Ishikawa (cell line): ENCODE data around the gene C2CD4B.

ENCODE experiments used
- CEBPB ChIP-seq: IDR thresholded peaks from 2 replicates; pipeline ENCODE4 v1.6.1; 2012
- CREB1 ChIP-seq: IDR thresholded peaks from 2 replicates; pipeline ENCODE4 v1.6.1; 2012; ENCODE audit warnings: low read depth
- EGR1 ChIP-seq: IDR thresholded peaks from 2 replicates; pipeline ENCODE4 v1.6.1; 2012
- EP300 ChIP-seq: IDR thresholded peaks from 2 replicates; pipeline ENCODE4 v1.6.1; 2012; ENCODE audit warnings: borderline replicate concordance
- FOXM1 ChIP-seq: IDR thresholded peaks from 2 replicates; pipeline ENCODE4 v1.6.1; 2012; ENCODE audit warnings: low read depth, borderline replicate concordance
- MAX ChIP-seq: IDR thresholded peaks from 2 replicates; pipeline ENCODE4 v1.6.1; 2012
- NFIC ChIP-seq: IDR thresholded peaks from 2 replicates; pipeline ENCODE4 v1.6.1; 2012
- RAD21 ChIP-seq: IDR thresholded peaks from 2 replicates; pipeline ENCODE4 v1.6.1; 2012; ENCODE audit warnings: low read depth
- TAF1 ChIP-seq: IDR thresholded peaks from 2 replicates; pipeline ENCODE4 v1.6.1; 2012; ENCODE audit warnings: low read depth, mild to moderate bottlenecking
- TCF12 ChIP-seq: IDR thresholded peaks from 2 replicates; pipeline ENCODE4 v1.6.1; 2012; ENCODE audit warnings: low read depth
- TEAD4 ChIP-seq: IDR thresholded peaks from 2 replicates; pipeline ENCODE4 v1.6.1; 2012
- YY1 ChIP-seq: IDR thresholded peaks from 2 replicates; pipeline ENCODE4 v1.6.1; 2012; ENCODE audit warnings: low read depth
- ZBTB7A ChIP-seq: IDR thresholded peaks from 2 replicates; pipeline ENCODE4 v1.6.1; 2012; ENCODE audit warnings: low read depth
- TF ChIP-seq, protein P1 (sequence below): IDR thresholded peaks from 2 replicates; pipeline ENCODE4 v1.6.1; 2012; ENCODE audit warnings: low read depth, mild to moderate bottlenecking
- TF ChIP-seq, protein P2 (sequence below): IDR thresholded peaks from 2 replicates; pipeline ENCODE4 v1.6.1; 2012

The C2CD4B gene

DNA sequence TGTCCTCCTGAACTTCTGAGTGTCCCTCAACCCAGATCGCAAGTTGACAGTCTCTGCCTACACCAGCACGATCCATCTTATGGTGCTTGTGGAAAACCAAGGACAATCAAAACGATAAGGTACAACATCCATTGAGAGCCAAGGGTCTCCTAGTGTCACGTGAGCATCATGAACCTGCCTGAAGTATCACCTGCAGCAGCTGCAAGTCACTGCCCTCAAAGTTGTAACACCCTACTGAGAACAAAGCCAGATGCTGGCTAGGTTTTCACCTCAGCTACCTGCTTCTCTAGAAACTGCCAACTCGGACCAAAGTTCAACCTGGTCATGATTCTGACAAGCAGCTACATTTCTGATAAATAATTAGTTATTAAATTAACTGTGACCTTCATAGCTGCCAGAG is 17.5 kb downstream of the C2CD4B start:
- TF ChIP-seq, protein P1, sequence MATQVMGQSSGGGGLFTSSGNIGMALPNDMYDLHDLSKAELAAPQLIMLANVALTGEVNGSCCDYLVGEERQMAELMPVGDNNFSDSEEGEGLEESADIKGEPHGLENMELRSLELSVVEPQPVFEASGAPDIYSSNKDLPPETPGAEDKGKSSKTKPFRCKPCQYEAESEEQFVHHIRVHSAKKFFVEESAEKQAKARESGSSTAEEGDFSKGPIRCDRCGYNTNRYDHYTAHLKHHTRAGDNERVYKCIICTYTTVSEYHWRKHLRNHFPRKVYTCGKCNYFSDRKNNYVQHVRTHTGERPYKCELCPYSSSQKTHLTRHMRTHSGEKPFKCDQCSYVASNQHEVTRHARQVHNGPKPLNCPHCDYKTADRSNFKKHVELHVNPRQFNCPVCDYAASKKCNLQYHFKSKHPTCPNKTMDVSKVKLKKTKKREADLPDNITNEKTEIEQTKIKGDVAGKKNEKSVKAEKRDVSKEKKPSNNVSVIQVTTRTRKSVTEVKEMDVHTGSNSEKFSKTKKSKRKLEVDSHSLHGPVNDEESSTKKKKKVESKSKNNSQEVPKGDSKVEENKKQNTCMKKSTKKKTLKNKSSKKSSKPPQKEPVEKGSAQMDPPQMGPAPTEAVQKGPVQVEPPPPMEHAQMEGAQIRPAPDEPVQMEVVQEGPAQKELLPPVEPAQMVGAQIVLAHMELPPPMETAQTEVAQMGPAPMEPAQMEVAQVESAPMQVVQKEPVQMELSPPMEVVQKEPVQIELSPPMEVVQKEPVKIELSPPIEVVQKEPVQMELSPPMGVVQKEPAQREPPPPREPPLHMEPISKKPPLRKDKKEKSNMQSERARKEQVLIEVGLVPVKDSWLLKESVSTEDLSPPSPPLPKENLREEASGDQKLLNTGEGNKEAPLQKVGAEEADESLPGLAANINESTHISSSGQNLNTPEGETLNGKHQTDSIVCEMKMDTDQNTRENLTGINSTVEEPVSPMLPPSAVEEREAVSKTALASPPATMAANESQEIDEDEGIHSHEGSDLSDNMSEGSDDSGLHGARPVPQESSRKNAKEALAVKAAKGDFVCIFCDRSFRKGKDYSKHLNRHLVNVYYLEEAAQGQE, result no peak
- TF ChIP-seq, protein P2, sequence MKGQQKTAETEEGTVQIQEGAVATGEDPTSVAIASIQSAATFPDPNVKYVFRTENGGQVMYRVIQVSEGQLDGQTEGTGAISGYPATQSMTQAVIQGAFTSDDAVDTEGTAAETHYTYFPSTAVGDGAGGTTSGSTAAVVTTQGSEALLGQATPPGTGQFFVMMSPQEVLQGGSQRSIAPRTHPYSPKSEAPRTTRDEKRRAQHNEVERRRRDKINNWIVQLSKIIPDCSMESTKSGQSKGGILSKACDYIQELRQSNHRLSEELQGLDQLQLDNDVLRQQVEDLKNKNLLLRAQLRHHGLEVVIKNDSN, result no peak
- no peak for TF ChIP-seq TEAD4

DNA sequence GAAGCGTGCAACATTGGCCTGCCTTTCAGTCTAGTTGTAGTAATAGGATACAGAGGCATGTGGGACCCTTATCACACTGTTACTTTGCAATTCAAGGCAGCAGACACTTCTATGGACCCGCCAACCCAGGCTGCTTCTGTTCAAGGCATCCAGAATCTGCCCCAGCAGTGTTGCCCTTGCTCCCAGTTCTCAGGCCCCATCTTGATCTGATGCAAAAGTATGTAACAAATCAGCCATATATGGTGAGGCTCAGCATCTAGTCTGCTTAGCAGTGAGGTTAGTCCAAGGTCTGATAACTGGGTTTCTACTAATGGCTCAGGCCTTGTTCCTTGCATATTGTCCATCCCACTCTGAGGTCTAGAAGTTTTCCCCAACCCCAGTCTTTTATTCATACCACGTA is 17.9 kb downstream of the C2CD4B start:
- TF ChIP-seq TCF12 (no peak), CREB1 (no peak), ZBTB7A (no peak), RAD21 (no peak), NFIC (no peak)

GRCh38 chr15:62145015-62145735 is 19.9 kb downstream of the C2CD4B start:
- TF ChIP-seq MAX (no peak), FOXM1 (no peak), TEAD4 (no peak), CEBPB (no peak), TAF1 (no peak), TCF12 (no peak), EP300 (no peak), RAD21 (no peak), YY1 (no peak), ZBTB7A (no peak), CREB1 (no peak), EGR1 (no peak), NFIC (no peak)
- TF ChIP-seq, protein P1, result no peak
- TF ChIP-seq, protein P2, result no peak

DNA sequence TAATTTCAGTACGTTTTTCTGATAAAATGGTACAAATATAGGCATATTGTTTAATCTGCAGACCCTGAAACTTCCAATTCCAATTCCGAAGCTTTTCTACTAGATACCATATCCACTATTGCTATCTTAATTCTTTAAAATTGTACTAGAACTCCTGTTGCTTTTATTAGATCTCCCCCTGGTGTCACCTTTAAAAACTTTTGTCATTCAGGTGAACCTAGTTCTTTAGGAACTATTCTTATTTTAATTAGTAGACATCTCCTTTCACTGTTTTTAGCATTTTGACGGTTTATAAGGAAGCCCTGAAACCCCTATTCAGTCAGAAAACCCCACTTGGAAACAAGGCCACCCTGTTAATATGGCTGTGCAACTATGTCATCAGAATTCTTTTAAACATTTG is 22.3 kb downstream of the C2CD4B start:
- TF ChIP-seq FOXM1 (no peak), RAD21 (peak; percentile 32; the same call in 1 of the 2 replicates), TAF1 (no peak), TCF12 (no peak), YY1 (no peak), TEAD4 (no peak)
- TF ChIP-seq, protein P1, result no peak
